Astrocyte of the cerebellum (primary cell): ENCODE data around the gene SCRN1.

ENCODE experiments used
- DNase-seq: peaks from one replicate; pipeline ENCODE4 v3.0.0-alpha.2; 2011; ENCODE audit warnings: low read depth
- H3K4me3 ChIP-seq: 2 replicates; pipeline ENCODE4 v1.5.1; 2011; ENCODE audit warnings: mild to moderate bottlenecking, low read depth, low read length, moderate library complexity
- in situ Hi-C: cut with HindIII; loops from 2 replicates; pipeline ENCODE4 v1.10.0; 2017; ENCODE audit warnings: low sequenced_read_pairs
- TF ChIP-seq, protein P1 (sequence below): IDR thresholded peaks from 2 replicates; pipeline ENCODE4 v1.5.1; 2012; ENCODE audit warnings: low read length, low read depth, moderate library complexity, mild to moderate bottlenecking; ENCODE audit errors: missing control alignments

The SCRN1 gene

DNA sequence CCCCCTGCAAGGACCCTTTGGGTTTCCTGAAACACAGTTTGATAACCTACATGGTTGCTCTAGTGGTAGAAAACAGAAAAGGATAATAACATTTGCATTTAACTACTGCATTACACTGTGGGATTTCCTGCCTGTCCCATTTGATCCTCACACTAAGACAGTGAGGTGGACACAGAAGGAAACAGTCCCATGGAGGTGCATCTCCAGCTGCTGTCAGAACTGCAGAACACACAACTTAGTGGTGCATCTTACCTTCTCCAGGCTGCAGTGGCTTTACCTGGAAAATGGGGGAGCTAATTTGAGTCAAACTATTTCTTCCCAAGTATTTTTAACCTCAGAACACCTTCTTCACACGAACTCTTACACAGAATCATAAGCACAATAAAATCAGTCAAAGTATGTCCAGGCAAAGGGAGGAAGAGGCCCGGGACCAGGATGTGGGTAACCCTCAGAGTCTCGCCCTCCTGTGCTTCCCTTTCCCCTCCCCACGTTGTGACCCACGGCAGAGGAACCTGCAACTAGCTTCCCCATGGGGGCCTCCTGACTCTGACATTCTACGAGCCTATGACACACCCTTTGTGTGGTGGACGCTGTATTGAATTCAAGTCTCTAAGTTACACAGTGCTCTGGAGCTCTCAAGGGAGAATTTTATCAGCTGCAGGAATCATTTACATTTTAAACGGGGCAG lies 33.7 kb downstream of the SCRN1 start:
- TF ChIP-seq, protein P1, sequence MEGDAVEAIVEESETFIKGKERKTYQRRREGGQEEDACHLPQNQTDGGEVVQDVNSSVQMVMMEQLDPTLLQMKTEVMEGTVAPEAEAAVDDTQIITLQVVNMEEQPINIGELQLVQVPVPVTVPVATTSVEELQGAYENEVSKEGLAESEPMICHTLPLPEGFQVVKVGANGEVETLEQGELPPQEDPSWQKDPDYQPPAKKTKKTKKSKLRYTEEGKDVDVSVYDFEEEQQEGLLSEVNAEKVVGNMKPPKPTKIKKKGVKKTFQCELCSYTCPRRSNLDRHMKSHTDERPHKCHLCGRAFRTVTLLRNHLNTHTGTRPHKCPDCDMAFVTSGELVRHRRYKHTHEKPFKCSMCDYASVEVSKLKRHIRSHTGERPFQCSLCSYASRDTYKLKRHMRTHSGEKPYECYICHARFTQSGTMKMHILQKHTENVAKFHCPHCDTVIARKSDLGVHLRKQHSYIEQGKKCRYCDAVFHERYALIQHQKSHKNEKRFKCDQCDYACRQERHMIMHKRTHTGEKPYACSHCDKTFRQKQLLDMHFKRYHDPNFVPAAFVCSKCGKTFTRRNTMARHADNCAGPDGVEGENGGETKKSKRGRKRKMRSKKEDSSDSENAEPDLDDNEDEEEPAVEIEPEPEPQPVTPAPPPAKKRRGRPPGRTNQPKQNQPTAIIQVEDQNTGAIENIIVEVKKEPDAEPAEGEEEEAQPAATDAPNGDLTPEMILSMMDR: no peak
- H3K4me3 ChIP-seq: no peak overlapping the region
- in situ Hi-C loops: no loop called here
- no peak for DNase-seq

GRCh38 chr7:29955075-29955792 lies 34.4 kb downstream of the SCRN1 start:
- no peak for DNase-seq
- TF ChIP-seq, protein P1: no peak
- in situ Hi-C loops: no loop called here
- no peak overlapping the region for H3K4me3 ChIP-seq

DNA sequence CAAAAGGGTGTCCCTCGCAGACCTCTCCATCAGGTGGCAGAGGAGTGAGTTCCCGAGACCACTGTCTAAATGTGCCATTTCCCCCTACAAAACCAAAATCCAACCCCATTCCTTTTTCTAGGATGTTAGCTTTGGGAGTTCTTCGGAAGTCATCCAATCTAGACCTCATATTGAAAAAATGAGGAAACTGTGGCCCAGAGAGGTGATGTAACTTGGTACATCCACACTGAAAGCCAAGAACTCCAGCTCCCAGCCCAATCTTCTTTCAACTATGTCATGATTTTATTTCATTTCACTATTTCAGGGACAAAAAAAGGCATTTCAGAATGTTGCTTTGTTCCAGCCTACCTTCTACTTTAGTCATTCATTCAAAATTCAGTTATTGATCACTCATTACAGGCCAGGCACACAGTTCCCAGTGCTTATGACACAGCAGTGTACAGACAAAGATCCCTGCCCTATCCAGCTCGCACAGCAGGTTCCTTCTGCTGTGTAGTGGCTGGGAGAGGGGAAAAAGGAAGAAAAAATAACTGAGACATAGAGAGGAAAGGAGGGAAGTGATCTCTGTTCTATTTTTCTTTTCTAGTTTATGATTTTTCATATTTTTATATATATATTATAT lies 35.8 kb downstream of the SCRN1 start:
- H3K4me3 ChIP-seq: no peak overlapping the region
- DNase-seq: no peak
- in situ Hi-C loops: no loop called here
- TF ChIP-seq, protein P1: no peak

DNA sequence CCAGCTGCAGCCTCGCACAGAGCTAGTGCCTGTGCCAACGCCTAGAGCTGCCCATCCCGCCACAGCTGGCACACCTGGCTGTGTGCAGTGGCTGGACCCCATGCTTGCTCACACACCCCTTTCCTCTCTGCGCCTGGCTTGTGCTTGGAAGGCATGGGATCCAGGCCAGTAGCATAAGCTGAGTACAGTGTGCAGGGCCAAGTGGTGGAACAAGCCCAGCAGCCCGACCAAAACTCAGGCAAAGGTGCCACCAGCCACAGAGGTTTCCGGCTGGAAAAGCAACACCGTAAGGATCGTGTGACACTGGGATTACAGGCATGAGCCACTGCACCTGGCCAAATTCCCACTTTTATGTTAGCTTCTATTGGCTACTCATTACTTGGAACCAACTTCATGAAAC lies 38.4 kb downstream of the SCRN1 start:
- TF ChIP-seq, protein P1: no peak
- in situ Hi-C loops: no loop called here
- DNase-seq: no peak

GRCh38 chr7:29950480-29950879 lies 39.1 kb downstream of the SCRN1 start:
- in situ Hi-C loops: no loop called here
- DNase-seq: no peak
- TF ChIP-seq, protein P1: no peak
- no peak overlapping the region for H3K4me3 ChIP-seq

More for the DNA sequence above, 38.4 kb downstream of the SCRN1 start:
- H3K4me3 ChIP-seq: no peak overlapping the region

DNA sequence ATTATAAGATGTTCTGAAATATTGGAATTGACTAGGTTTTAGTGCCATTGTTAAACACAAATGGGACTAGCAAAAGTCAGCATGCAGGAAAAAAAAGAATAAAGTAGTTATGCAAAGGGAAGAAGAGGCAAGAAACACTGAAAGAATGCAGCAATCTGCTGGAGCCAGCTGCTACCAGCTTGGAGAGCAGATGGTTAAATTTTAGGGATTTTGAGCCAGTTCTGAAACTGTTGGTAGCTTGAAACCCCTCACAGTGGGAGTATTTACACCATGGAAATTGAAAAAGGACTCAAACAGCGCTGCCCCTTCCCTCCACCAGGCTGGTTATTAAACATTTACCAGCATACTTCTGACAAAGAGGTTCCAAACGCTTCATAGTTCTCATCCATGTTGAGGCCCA lies 41.0 kb downstream of the SCRN1 start:
- no peak overlapping the region for H3K4me3 ChIP-seq
- TF ChIP-seq, protein P1: no peak
- in situ Hi-C loops: no loop called here
- DNase-seq: no peak
